Activated naive CD4-positive, alpha-beta T cell treated with anti-CD3 and anti-CD28 coated beads, Interleukin-2, amount 50 U/mL, for 16 hours (primary cell): ENCODE results near the gene PIP4K2A.
"Not testable (repeated sequence)": the region's sequence is repeated elsewhere in the genome, so short reads cannot be mapped to it uniquely, and the experiment has no call there.

ENCODE experiments used
- DNase-seq: peaks from one replicate; pipeline ENCODE4 v3.0.0-alpha.2; 2020

The PIP4K2A gene

GRCh38 chr10:22503315-22504088, 210.9 kb downstream of the PIP4K2A start:
- no peak for DNase-seq

GRCh38 chr10:22501863-22502262, 212.5 kb downstream of the PIP4K2A start:
- no peak for DNase-seq

GRCh38 chr10:22501413-22501812, 213.0 kb downstream of the PIP4K2A start:
- no peak for DNase-seq

GRCh38 chr10:22500656-22501340, 213.6 kb downstream of the PIP4K2A start:
- no peak for DNase-seq

GRCh38 chr10:22499973-22500372, 214.4 kb downstream of the PIP4K2A start:
- DNase-seq, result not testable (repeated sequence)

GRCh38 chr10:22495396-22495795, 219.0 kb downstream of the PIP4K2A start:
- no peak for DNase-seq

GRCh38 chr10:22494007-22494406, 220.4 kb downstream of the PIP4K2A start:
- DNase-seq, result no peak

GRCh38 chr10:22491931-22492615, 222.3 kb downstream of the PIP4K2A start:
- no peak for DNase-seq

- no peak for DNase-seq
Measured at GRCh38 chr10:22491480-22491879, 222.9 kb downstream of the PIP4K2A start.

- DNase-seq, result no peak
Measured at GRCh38 chr10:22489975-22490374, 224.4 kb downstream of the PIP4K2A start.

- DNase-seq, result no peak
Measured at GRCh38 chr10:22489467-22489866, 224.9 kb downstream of the PIP4K2A start.

GRCh38 chr10:22486431-22486830, 227.9 kb downstream of the PIP4K2A start:
- no peak for DNase-seq
